Stimulated activated CD4-positive, alpha-beta T cell treated with anti-CD3 and anti-CD28 coated beads, Interleukin-12 subunit alpha, Interleukin-12 subunit beta, amount 100 ng/mL, for 24 hours (primary cell): ENCODE results near the gene TCP11L2.
"Not testable (repeated sequence)": the region's sequence is repeated elsewhere in the genome, so short reads cannot be mapped to it uniquely, and the experiment has no call there.

Experiments
- DNase-seq, 2 experiments: peaks; one replicate each; pipeline ENCODE4 v3.0.0-alpha.2; 2020; ENCODE audit warnings: low read depth in 2 of 2

The TCP11L2 gene

GRCh38 chr12:106284358-106285105, 18.0 kb upstream of the TCP11L2 start:
- DNase-seq: no peak

- no peak for DNase-seq
Measured at GRCh38 chr12:106285982-106286381, 16.6 kb upstream of the TCP11L2 start.

- not testable (repeated sequence) for DNase-seq
Measured at GRCh38 chr12:106286576-106287162, 15.9 kb upstream of the TCP11L2 start.

GRCh38 chr12:106287364-106287763, 15.2 kb upstream of the TCP11L2 start:
- no peak for DNase-seq

- DNase-seq: no peak
Measured at GRCh38 chr12:106288101-106288493, 14.4 kb upstream of the TCP11L2 start.

- DNase-seq: peak in 1 of 2 experiments; percentile 7
Measured at GRCh38 chr12:106288494-106289195, 13.9 kb upstream of the TCP11L2 start.

GRCh38 chr12:106289196-106289681, 13.3 kb upstream of the TCP11L2 start:
- DNase-seq: no peak

- DNase-seq: no peak
Measured at GRCh38 chr12:106290666-106291065, 11.9 kb upstream of the TCP11L2 start.

GRCh38 chr12:106291342-106291741, 11.2 kb upstream of the TCP11L2 start:
- no peak for DNase-seq

- DNase-seq: no peak
Measured at GRCh38 chr12:106292339-106292738, 10.2 kb upstream of the TCP11L2 start.

GRCh38 chr12:106296179-106296877, 6.2 kb upstream of the TCP11L2 start:
- DNase-seq: no peak

GRCh38 chr12:106297075-106297474, 5.5 kb upstream of the TCP11L2 start:
- no peak for DNase-seq

GRCh38 chr12:106297681-106298080, 4.9 kb upstream of the TCP11L2 start:
- DNase-seq: no peak

- no peak for DNase-seq
Measured at GRCh38 chr12:106299202-106299774, 3.2 kb upstream of the TCP11L2 start.

- DNase-seq: no peak
Measured at GRCh38 chr12:106300761-106301160, 1.8 kb upstream of the TCP11L2 start.

GRCh38 chr12:106301241-106301610, 1.3 kb upstream of the TCP11L2 start:
- DNase-seq: no peak

GRCh38 chr12:106301611-106302321, 767 bp upstream of the TCP11L2 start:
- peak; percentile 8 to 26 for DNase-seq

- DNase-seq: peak; percentile 48 to 54
Measured at GRCh38 chr12:106303202-106303820, 778 bp downstream of the TCP11L2 start.

GRCh38 chr12:106304001-106304421, 1.5 kb downstream of the TCP11L2 start:
- DNase-seq: no peak

- DNase-seq: no peak
Measured at GRCh38 chr12:106304797-106305196, 2.3 kb downstream of the TCP11L2 start.

- no peak for DNase-seq
Measured at GRCh38 chr12:106305376-106305775, 2.8 kb downstream of the TCP11L2 start.
